ENCODE results near the gene PRELID2. TPM values are rescaled to one million over a fixed set of nuclear protein-coding genes. Genes with fewer than 3 reads are reported as not detected.
"Not testable (repeated sequence)": the region's sequence is repeated elsewhere in the genome, so short reads cannot be mapped to it uniquely, and the experiment has no call there.

Gene PRELID2
- total RNA-seq, 1 donor from 2014 or later = 23.5 TPM

DNA sequence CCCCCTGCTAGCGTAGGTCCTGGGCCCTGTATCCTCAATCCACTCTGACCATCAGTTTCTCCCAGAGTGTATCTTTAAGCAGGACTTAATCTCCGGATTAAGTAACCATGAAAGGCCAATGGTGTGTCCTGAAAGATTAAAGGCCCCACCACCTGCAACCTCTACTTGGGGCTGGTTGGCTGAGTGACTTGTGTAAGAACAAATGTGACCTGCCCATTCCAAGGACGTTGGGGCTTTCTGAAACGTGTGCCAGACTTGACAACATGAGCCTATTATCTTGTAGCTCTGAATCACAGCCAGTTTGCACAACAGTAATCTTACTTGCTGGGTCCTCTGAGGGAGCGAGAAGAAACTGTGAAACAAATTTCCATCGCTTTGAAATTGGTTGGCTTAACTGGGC is 3.1 kb upstream of the PRELID2 start:
- intact Hi-C loops (cut with DNase I) = no loop called here
- DNase-seq (ENCODE audit: low spot score in 2 of 2) = no peak
- Histone ChIP-seq H3K9me3 (no peaks in the 10 kb centered on the region), H3K27me3 (no peaks in the 10 kb centered on the region), H3K36me3 (no peaks in the 10 kb centered on the region), H3K4me3 (no peak overlapping the region), H3K27ac (no peak overlapping the region), H3K4me1 (peaks cover 0 to 3% of the 10 kb centered on the region in 2 donors)
- TF ChIP-seq, protein P1, sequence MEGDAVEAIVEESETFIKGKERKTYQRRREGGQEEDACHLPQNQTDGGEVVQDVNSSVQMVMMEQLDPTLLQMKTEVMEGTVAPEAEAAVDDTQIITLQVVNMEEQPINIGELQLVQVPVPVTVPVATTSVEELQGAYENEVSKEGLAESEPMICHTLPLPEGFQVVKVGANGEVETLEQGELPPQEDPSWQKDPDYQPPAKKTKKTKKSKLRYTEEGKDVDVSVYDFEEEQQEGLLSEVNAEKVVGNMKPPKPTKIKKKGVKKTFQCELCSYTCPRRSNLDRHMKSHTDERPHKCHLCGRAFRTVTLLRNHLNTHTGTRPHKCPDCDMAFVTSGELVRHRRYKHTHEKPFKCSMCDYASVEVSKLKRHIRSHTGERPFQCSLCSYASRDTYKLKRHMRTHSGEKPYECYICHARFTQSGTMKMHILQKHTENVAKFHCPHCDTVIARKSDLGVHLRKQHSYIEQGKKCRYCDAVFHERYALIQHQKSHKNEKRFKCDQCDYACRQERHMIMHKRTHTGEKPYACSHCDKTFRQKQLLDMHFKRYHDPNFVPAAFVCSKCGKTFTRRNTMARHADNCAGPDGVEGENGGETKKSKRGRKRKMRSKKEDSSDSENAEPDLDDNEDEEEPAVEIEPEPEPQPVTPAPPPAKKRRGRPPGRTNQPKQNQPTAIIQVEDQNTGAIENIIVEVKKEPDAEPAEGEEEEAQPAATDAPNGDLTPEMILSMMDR (IDR thresholded peaks at IDR 0.05) = no peak

DNA sequence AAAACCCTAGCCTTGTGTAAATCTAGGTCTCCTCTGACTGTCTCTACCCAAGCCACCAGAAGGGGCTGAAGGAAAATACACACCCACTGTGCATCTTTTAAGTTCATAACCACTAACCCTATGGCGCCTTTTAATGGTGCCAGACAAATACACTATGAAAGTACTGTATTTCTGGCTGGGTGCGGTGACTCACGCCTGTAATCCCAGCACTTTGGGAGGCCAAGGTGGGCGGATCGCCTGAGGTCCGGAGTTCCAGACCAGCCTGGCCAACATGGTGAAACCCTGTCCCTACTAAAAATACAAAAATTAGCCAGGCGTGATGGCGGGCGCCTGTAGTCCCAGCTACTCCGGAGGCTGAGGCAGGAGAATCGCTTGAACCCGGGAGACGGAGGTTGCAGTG is 1.1 kb upstream of the PRELID2 start:
- H3K27me3 ChIP-seq; H3K4me1 ChIP-seq; DNase-seq (ENCODE audit: low spot score in 2 of 2); H3K4me3 ChIP-seq; intact Hi-C loops (cut with DNase I); H3K9me3 ChIP-seq; H3K36me3 ChIP-seq: not testable (repeated sequence)
- H3K27ac ChIP-seq = peak overlapping the region in 1 of 2 donors; percentile 90

DNA sequence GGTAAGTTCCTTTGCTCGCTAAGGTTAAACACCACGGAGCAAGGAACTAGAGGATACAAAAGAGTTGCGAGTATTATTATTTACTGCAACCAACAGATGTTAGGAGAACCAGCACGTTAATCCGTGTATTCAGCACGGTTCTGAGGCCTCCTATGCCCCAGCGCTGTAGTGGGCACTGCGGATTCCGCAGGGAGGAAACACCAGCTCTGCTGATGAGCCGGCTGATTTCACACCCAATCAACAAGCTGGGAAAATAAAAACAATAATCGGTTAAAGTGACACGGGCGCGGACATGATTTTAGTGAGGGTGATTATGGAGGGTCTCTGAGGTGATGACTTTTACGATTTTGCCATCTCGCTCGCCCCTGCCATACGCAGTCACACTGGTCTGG is 702 bp upstream of the PRELID2 start:
- peaks cover 0 to 14% of the 10 kb centered on the region in 2 donors for H3K4me1 ChIP-seq
- TF ChIP-seq, protein P1 (IDR thresholded peaks at IDR 0.05) = no peak
- H3K36me3 ChIP-seq = no peaks in the 10 kb centered on the region
- no peak for DNase-seq (ENCODE audit: low spot score in 2 of 2)
- intact Hi-C loops (cut with DNase I) = loop anchor here (1.0 kb wide), 1 partner anchor 139 kb away; no protein-coding TSS in a partner anchor
- no peaks in the 10 kb centered on the region for H3K9me3 ChIP-seq
- H3K4me3 ChIP-seq = peak overlapping the region; percentile 77
- H3K27me3 ChIP-seq = no peaks in the 10 kb centered on the region
- peak overlapping the region; percentile 82 to 90 for H3K27ac ChIP-seq

DNA sequence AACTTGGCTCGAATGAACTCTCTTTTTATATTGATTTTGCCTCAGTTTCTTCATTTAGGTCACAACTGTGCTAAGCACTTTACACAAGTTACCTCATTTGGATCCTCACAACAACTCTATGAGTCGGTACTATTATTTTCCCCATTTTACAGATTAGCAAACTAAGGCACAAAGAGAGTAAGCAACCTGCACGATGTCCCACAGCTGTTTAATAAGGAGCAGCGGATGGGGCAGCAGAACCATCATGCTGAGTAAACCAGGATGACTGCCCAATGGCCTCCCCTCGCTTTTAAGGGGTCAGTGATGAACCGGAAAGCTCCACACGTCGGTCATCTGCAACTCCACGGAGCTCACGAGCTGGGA is 607 bp downstream of the PRELID2 start:
- no peak for DNase-seq (ENCODE audit: low spot score in 2 of 2)
- H3K27ac ChIP-seq = peak overlapping the region; percentile 82 to 90
- H3K9me3 ChIP-seq = no peaks in the 10 kb centered on the region
- H3K4me3 ChIP-seq = peak overlapping the region; percentile 77
- no peaks in the 10 kb centered on the region for H3K36me3 ChIP-seq
- peaks cover 0 to 18% of the 10 kb centered on the region in 2 donors for H3K4me1 ChIP-seq
- TF ChIP-seq, protein P1 (IDR thresholded peaks at IDR 0.05) = no peak
- intact Hi-C loops (cut with DNase I) = loop anchor here (5.0 kb wide), 3 partner anchors 103 to 1627 kb away; partner anchors contain the start of gene SH3RF2
- H3K27me3 ChIP-seq = no peaks in the 10 kb centered on the region

DNA sequence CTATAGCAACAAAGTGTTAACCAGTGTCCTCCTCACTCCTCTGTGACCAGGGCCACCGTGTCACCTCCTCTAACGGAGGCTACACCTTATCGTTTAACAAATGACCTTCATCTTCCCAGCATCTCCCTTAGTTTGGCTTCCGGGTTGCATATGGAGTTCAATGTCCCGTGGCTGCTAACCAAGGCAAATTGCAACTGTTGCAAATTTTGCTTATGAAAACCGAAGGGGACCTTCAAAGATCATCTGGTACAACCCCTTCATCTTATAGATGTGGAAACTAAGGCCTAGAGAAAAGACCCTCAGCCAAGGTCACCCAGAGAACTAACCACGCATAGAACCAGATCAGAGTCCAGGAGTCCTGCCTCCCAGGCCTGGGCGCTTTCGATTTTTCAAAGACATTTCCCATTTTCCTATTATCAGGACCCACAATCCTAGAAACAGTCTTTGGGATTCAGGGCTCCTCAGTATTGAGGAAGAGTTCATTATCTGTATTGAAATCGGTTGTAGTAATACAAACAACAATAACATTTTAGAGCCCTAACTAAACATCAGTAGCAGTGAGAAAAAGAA is 1.4 kb downstream of the PRELID2 start:
- DNase-seq (ENCODE audit: low spot score in 2 of 2) = no peak
- TF ChIP-seq, protein P1 (IDR thresholded peaks at IDR 0.05) = no peak
- Histone ChIP-seq H3K27ac (peak overlapping the region; percentile 82 to 90), H3K9me3 (no peaks in the 10 kb centered on the region), H3K4me1 (peaks cover 0 to 18% of the 10 kb centered on the region in 2 donors), H3K4me3 (peak overlapping the region in 1 of 2 donors; percentile 77), H3K27me3 (no peaks in the 10 kb centered on the region), H3K36me3 (no peaks in the 10 kb centered on the region)
- intact Hi-C loops (cut with DNase I) = loop anchor here (5.0 kb wide), 3 partner anchors 104 to 1626 kb away; partner anchors contain the start of gene SH3RF2

DNA sequence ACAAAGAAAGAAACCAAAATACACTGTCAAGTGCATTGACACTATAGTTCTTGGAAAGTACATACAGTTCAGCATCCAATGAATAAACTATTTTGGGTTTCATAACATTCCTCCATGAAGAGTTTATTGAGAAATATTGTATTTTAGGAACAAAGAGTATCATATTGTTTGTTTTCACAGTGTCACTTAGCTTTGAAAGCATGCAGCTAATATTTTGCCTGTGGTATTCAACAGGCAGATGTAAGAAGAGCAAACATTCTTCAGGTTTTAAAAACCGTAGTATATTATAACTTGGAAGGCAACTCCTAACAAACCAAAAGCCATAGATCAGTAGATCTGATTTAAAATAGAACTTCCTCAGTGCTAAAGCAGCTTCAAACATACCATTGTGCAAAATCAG is 4.5 kb downstream of the PRELID2 start:
- Histone ChIP-seq H3K27ac (peak overlapping the region; percentile 16 to 24), H3K9me3 (no peaks in the 10 kb centered on the region), H3K36me3 (no peaks in the 10 kb centered on the region), H3K27me3 (no peaks in the 10 kb centered on the region), H3K4me3 (no peak overlapping the region), H3K4me1 (peaks cover 0 to 18% of the 10 kb centered on the region in 2 donors)
- TF ChIP-seq, protein P1 (IDR thresholded peaks at IDR 0.05) = no peak
- intact Hi-C loops (cut with DNase I) = loop anchor here (5.0 kb wide), 3 partner anchors 107 to 1623 kb away; partner anchors contain the start of gene SH3RF2
- DNase-seq (ENCODE audit: low spot score in 2 of 2) = no peak

All from ascending aorta (tissue), 2 donors.